Fibroblast of skin of scalp (primary cell): ENCODE measurements around the gene TBL3.

Experiments
- DNase-seq: peaks from one replicate; pipeline ENCODE4 v3.0.0-alpha.2; 2013

The TBL3 gene

GRCh38 chr16:1964506-1965395, 7.1 kb upstream of the TBL3 start, which contains the start of gene RPS2:
Gene RPS2, minus strand, starts transcription at chr16:1964826. Its CDS starts 201 bp downstream, at chr16:1964625.
- DNase-seq: peak; percentile 99

DNA sequence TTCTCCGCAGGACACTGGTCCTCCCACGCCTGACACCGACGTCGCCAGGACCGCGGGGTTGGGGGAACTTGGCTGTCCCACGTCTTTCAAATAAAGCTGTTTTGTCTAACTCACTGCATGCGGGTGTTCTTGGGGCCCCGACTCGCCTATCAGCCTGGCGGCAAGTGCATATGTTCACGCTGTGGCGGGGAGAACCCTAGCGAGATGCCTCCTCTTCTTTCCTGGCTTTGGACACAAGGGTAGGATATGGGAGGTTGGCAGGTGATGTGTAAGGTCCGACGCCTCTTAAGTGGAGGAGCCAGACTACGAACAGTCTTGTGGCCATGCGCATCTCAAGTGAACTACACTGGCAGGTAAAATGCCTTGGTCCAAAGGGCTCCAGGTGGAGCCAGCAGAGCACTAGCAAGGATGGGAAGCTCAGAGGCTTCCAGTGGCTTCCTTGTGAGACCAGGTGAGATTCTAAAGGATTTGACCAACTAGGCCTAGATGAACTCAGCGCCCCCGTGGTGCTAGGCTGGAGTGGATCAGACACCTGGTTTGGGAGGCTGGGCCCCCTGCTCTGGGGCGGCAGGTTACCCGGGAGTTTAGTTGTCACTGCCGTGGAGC, 6.4 kb upstream of the TBL3 start:
- DNase-seq: no peak

DNA sequence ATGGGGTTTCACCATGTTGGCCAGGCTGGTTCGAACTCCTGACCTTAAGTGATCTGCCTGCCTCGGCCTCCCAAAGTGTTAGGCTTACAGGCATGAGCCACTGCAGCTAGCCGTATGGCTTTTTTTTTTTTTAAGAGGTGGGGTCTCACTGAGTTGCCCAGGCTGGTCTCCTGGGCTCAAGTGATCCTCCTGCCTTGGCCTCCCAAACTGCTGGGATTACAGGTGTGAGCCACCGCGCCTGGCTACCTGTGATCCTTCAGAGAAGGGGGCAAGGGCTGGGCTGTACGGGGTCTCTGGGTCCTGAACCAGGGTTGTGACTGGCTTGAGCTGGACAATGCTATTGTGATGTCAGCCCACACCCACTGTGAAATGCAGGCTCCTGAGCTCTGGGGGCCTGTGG, 5.4 kb upstream of the TBL3 start, which contains the start of gene RNF151:
Gene RNF151 (plus strand): TSS at position 397 of the 400 bp plus-strand sequence. CDS start 26 bp downstream, outside the sequence.
- DNase-seq: no peak

DNA sequence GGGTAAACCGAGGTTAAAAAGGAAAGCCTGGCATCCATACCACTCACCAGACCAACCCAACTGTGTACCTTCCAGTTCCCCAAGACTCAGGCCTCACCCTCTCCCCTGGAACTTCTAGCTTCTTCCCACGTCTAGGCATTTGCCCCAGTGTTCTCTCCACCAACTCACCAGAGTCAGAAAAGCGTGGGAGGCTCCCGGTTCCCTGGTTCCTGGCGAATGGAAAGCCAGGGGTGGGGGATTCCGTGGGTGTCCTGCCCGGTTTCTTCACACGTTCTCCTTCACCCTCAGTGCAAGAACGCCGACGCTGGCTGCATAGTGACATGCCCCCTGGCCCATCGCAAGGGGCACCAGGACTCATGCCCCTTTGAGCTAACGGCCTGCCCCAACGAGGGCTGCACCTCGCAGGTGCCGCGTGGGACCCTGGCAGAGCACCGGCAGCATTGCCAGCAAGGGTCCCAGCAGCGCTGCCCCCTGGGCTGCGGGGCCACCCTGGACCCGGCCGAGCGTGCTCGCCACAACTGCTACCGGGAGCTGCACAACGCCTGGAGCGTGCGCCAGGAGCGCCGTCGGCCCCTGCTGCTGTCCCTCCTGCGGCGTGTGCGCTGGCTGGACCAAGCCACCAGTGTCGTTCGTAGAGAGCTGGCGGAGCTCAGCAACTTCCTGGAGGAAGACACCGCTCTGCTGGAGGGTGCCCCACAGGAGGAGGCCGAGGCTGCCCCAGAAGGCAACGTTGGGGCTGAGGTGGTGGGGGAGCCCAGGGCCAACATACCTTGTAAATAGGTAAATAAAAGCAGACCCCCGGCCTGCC, 3.5 kb upstream of the TBL3 start:
- no peak for DNase-seq

GRCh38 chr16:1972490-1972877, 631 bp downstream of the TBL3 start:
- no peak for DNase-seq

DNA sequence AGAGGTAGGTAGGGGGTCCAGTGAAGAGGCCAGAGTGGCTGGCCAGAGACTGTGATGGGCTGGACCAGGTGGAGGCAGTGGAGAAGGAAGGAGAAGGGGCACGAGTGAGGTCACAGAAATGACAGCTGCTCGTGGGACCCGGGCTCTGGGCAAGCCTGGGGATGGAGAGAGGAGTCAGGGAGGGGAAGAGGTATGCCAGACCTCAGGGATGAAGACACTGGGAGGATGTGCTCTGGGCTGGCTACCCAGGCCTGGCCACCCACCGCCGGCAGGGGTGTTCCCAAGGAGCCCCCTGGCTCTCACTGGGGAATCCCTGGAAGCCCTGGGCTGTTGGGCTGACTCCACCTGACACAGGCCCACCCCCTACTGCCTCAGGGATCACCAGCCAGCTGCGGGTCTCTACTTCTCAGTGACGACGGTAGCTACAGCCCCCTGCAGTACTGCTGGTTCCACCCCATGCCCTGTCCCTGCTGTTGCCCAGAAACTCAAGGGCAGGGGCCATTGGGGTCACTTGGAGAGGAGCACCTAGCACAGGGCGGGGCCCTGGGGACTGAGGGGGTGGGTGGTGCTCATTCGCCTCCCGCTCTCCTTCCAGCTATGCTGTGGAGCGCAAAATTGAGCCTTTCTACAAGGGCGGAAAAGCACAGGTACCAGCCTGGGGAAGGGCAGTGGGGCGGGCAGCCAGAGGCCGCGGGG, 1.8 kb downstream of the TBL3 start:
- no peak for DNase-seq

DNA sequence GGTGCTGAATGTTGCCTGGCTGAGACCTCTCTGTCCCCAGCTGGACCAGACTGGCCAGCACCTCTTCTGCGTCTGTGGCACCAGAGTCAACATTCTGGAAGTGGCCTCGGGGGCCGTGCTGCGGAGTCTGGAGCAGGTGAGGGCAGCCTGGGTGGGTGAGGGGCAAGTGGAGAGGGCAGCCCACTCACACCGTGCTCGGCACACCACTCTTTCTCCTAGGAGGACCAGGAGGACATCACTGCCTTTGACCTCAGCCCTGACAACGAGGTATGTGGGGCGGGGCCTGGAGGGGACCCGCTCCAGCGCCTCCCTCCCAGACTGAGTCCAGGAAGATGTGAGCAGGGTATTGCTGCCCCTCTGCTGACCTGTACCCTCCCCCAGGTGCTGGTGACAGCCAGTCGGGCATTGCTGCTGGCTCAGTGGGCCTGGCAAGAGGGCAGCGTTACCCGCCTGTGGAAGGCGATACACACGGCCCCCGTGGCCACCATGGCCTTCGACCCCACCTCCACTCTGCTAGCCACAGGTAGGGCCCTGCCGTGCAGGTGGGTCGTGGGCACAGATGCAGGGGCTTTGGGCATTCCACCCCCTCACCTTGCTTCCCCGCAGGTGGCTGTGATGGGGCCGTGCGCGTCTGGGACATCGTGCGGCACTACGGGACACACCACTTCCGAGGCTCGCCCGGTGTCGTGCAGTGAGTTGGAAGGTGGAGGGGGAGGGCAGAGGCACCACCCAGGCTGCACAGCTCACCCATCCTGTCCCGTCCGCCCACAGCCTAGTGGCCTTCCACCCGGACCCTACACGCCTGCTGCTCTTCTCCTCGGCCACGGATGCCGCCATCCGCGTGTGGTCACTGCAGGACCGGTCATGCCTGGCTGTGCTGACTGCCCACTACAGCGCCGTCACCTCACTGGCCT, 2.6 kb downstream of the TBL3 start:
- no peak for DNase-seq

DNA sequence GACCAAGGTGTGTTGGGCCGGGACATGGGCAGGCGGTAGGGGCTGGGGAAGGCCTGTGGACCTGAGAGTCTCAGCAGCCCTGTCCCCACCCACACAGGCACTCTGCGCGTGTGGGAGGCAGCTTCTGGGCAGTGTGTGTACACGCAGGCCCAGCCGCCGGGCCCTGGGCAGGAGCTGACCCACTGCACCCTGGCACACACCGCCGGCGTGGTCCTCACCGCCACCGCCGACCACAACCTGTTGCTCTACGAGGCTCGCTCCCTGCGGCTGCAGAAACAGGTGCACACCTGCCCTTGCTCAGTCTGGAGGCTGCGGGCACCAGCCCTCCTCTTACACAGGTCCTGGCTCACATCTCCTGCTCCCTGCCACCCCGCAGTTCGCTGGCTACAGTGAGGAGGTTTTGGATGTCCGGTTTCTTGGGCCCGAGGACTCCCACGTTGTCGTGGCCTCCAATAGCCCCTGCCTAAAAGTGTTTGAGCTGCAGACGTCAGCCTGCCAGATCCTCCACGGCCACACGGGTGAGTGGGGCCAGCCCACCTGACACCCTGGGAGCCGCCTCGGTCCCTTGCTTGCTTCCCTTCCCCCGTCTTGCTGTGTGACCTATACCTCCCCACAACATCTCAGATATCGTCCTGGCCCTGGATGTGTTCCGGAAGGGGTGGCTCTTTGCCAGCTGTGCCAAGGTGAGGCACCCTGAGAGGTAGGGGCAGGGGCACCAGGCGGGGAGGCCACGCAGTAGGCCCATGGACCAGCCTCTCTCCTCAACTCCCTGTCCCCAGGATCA, 3.8 kb downstream of the TBL3 start:
- DNase-seq: no peak

DNA sequence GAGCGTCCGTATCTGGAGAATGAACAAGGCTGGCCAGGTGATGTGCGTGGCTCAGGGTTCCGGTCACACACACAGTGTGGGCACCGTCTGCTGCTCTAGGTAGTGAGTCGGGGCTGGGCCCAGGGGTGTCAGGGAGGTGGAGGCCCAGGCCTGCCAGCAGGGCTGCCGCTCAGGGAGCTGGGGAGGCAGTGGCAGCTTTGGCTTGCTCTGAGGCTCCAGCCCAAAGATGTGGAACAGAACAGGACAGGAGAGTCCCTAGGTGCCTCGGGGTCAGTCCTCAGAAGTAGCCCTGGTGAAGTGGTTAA, 4.3 kb downstream of the TBL3 start:
- DNase-seq: no peak

DNA sequence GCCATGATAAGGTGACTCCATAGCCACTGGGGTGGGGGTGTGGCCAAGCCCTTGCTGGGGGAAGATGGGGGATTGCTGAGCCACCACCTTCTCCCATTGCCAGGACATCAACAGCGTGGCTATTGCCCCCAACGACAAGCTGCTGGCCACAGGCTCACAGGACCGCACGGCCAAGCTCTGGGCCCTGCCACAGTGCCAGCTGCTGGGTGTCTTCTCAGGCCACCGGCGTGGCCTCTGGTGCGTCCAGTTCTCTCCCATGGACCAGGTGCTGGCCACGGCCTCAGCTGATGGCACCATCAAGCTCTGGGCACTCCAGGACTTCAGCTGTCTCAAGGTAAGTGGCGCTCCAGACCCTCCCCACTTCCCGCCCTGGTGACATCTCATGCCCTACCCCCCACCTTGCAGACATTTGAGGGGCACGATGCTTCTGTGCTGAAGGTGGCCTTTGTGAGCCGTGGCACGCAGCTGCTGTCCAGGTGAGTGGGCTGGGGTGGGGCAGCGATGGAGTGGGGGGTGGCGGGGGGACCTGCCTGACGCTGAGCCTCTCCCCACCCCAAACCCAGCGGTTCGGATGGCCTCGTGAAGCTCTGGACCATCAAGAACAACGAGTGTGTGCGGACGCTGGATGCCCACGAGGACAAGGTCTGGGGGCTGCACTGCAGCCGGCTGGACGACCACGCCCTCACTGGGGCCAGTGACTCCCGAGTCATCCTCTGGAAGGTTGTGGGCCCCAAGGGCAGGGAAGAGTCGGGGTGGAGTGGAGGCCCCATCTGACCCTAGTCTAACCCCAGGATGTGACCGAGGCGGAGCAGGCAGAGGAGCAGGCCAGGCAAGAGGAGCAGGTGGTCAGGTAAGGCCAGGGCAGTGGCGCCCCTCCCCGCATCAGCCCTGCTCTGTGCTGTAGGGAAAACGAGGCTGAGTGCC, 5.4 kb downstream of the TBL3 start:
- no peak for DNase-seq

GRCh38 chr16:1977875-1978268, 6.0 kb downstream of the TBL3 start:
- DNase-seq: no peak

DNA sequence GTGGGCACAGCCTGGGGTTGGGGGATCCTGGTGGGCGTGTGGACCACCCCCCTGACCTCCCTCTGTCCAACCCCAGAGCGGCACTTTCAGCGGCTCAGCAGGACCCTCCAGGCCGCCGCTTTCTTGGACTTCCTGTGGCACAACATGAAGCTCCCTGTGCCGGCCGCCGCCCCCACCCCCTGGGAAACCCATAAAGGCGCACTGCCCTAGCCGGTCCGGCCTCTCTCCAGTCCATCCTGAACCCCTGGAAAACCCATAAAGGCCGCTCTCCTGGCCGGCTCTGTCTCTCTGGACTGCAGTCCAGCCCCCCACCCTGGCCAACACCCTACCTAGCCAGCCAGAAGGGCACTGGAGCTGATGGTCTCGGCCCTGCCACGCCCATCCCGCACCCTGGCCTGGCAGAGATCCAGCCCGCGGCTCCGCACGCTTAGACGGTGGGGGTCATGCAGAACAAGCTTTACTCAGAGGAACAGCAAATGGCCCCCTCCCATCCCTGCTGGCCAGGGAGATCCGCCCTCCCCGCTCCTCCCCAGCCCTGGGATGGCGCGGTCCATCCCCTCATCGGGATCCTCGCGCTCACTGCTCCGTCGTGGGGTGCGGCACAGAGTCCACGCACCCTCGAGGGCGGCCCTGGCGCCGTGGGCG, 6.7 kb downstream of the TBL3 start:
- DNase-seq: no peak

DNA sequence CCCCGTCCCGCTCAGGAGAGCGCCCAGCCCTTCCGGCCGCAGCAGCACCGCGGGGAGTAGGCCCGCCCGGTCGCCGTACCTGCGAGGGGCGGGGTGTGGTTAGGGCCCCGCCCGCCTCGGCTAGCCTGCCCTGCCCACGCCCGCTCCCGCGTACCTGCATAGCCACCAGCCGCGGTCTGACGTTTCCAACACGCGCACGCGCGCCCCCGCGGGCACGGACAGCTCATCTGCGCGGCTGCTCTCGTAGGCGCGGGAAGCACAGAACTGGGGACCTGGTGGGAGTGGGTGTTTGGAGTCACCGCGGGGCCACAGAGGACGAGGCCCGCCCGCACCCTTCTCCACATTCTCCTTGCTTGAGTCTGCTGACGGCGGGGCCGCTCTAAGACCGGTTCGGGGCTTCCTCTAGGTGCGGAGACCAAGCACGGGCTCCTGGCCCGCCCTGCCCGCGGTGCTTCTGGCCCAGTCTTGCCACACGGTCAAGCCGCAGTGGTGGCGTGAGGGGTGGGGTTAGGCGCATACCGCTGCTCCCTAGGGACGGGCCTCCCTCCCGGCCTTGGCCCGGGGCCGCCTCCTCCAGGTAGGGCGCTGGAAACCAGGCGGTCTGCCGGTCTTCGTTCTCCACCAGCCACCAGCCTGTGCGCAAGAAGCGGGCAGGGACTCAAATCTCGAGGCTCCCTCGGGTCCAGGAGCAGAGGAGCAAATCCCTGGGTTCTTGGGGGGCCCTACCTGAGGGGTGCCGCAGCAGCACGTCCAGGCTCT, 7.6 kb downstream of the TBL3 start:
- no peak for DNase-seq

- no peak for DNase-seq
These were observed 8.3 kb downstream of the TBL3 start for GRCh38 chr16:1980030-1980769.

GRCh38 chr16:1980770-1981087, 8.9 kb downstream of the TBL3 start:
- no peak for DNase-seq

DNA sequence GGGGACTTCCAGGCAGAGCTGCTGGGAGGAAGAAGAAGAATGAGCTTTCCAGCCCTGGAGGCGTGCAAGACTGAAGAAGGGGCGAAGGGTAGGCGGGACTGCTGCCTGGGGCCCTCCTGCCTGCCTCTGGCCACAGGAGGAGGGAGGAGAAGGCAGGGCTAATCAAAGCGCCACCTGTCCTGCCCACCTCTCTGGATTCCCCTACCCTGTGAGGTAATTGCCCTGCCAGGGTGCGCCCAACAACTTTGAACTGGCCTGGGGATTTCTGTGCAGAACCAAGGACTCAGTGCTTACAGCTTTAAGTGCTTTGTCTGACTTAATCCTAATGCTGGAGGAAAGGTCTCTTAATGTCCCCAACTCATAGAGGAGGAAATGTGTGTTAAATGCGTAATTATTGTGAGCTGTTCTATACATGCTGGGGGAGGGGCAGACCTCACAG, 9.6 kb downstream of the TBL3 start, which contains the start of gene NOXO1:
Gene NOXO1 (minus strand): TSS at position 72 of the 439 bp plus-strand sequence. CDS start 290 bp downstream, outside the sequence.
- no peak for DNase-seq

DNA sequence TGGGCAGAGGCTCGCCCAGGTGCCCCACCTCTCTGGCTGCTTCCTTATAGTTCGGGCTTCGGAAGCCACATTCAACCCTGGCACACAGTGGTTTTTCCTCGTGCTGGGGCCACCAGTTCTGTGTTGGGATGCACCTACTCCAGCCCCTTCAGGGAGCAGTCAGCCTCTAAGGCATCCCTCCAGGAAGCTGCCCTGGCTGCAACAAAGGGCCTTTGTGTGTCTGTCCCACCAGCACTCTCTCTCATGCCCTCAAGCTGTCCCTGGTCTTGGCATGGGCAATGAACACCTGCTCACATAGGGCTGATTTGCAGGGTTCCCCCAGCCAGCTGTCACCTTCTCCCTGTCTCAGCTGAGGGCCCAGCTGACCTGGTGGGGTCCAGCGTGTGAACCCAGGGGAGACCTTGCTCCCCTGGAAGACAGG, 10.2 kb downstream of the TBL3 start:
- no peak for DNase-seq
